Fibroblast of villous mesenchyme (primary cell): ENCODE measurements around the gene AGPAT4. TPM values are rescaled to one million over a fixed set of nuclear protein-coding genes. Genes with fewer than 3 reads are reported as not detected.

Experiments used
- DNase-seq: peaks from one replicate; pipeline ENCODE4 v3.0.0-alpha.2; 2010; ENCODE audit warnings: low read depth
- H3K4me3 ChIP-seq: 2 replicates; pipeline ENCODE4 v1.5.1; 2011; ENCODE audit warnings: low read depth, mild to moderate bottlenecking, low read length
- CTCF ChIP-seq: IDR thresholded peaks from 2 replicates; pipeline ENCODE4 v1.5.1; 2012; ENCODE audit warnings: low read depth, mild to moderate bottlenecking, low read length; ENCODE audit not compliant: insufficient read depth
- total RNA-seq: library from RNA; depleted of rRNA; stranded (reverse); fragments of >200 nt; gene quantifications from 2 replicates; pipeline ENCODE4 v1.2.3, GENCODE V29; 2012

AGPAT4 gene
- total RNA-seq, 1 donor, result 11.2 TPM

- no peak overlapping the region for H3K4me3 ChIP-seq
- no peak for DNase-seq
- TF ChIP-seq CTCF, result no peak
These were observed 66.7 kb downstream of the AGPAT4 start for GRCh38 chr6:161207200-161207599.

- no peak for TF ChIP-seq CTCF
- H3K4me3 ChIP-seq, result no peak overlapping the region
- DNase-seq, result no peak
These were observed 68.8 kb downstream of the AGPAT4 start for GRCh38 chr6:161204866-161205557.

- DNase-seq, result no peak
- H3K4me3 ChIP-seq, result no peak overlapping the region
- no peak for TF ChIP-seq CTCF
These were observed 73.1 kb downstream of the AGPAT4 start for GRCh38 chr6:161200610-161201370.

GRCh38 chr6:161199850-161200249 is 74.0 kb downstream of the AGPAT4 start:
- no peak overlapping the region for H3K4me3 ChIP-seq
- no peak for DNase-seq
- TF ChIP-seq CTCF, result no peak

- no peak overlapping the region for H3K4me3 ChIP-seq
- TF ChIP-seq CTCF, result no peak
- DNase-seq, result peak; percentile 57
These were observed 74.9 kb downstream of the AGPAT4 start for GRCh38 chr6:161198783-161199460.

GRCh38 chr6:161198176-161198575 is 75.7 kb downstream of the AGPAT4 start:
- no peak overlapping the region for H3K4me3 ChIP-seq
- peak; percentile 50 for DNase-seq

More at GRCh38 chr6:161198176-161198575, 75.7 kb downstream of the AGPAT4 start:
- no peak for TF ChIP-seq CTCF
